Measurements from ENCODE around the gene DGLUCY.

DNA sequence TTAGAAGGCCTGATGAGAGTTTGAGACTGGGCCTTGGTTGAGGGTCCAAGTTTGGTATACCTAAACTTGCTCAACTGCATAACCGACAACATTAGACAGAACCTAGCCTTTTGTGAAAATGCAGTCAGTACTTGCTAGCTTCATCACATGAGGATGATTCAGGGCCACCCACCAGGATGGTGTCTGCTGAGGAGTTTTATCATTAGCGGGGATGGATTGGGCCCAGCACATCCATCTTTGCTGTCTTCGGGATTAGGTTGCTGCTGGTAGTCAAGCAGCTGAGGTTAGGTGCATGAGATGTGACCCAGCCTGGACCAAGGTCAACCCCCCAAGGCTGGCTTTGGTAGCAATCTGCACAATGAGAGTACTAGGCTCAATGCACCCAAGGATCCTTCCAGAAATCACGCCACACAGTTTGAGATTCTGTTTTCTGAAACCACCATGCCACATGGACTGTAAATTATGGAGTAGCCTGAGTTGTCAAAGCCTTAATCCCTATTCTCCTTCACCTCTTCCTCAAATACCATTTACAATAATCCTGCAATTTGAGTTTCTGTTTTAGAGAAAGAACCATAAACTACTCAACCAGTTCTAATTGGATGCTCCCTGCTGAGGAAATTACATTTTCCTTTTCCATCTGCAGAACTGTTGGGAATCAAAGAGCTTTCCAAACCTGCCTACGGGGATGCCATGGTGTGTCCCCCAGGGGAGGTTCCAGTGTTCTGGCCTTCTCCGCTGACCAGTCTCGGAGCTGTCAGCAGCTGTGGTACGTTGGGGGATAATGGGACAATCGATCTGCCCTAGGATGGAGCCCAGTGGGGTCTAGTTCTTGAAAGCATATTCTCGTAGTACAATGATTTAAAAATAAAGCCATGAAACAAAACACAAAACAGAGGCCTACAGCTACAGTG, 61.7 kb downstream of the DGLUCY start:
- TF ChIP-seq, protein P1, sequence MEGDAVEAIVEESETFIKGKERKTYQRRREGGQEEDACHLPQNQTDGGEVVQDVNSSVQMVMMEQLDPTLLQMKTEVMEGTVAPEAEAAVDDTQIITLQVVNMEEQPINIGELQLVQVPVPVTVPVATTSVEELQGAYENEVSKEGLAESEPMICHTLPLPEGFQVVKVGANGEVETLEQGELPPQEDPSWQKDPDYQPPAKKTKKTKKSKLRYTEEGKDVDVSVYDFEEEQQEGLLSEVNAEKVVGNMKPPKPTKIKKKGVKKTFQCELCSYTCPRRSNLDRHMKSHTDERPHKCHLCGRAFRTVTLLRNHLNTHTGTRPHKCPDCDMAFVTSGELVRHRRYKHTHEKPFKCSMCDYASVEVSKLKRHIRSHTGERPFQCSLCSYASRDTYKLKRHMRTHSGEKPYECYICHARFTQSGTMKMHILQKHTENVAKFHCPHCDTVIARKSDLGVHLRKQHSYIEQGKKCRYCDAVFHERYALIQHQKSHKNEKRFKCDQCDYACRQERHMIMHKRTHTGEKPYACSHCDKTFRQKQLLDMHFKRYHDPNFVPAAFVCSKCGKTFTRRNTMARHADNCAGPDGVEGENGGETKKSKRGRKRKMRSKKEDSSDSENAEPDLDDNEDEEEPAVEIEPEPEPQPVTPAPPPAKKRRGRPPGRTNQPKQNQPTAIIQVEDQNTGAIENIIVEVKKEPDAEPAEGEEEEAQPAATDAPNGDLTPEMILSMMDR (IDR thresholded peaks at IDR 0.05), result no peak
- TF ChIP-seq POLR2A (IDR thresholded peaks at IDR 0.05), result no peak

Data from ovary (tissue), 3 donors.